K562 (cell line): ENCODE measurements around the gene IPO13. TPM values are rescaled to one million over a fixed set of nuclear protein-coding genes. Genes with fewer than 3 reads are reported as not detected.

Experiments used
- ADNP ChIP-seq: fragments of 200-800 bp; sonication (Bioruptor generic); IDR thresholded peaks from 2 replicates; pipeline ENCODE4 v1.6.1; 2016; ENCODE audit warnings: missing genetic modification characterization, missing compliant biosample characterization
- BACH1 ChIP-seq: fragments of 200-800 bp; sonication (Bioruptor generic); IDR thresholded peaks from 2 replicates; pipeline ENCODE4 v1.6.1; 2016; ENCODE audit warnings: missing genetic modification characterization, missing compliant biosample characterization
- EP300 ChIP-seq: IDR thresholded peaks from 2 replicates; pipeline ENCODE4 v1.6.1; 2012; ENCODE audit warnings: low read length, improper control_type of control experiment
- GABPB2 ChIP-seq: fragments of 250-450 bp; sonication (Bioruptor Pico); conservative IDR thresholded peaks from 2 replicates; pipeline ENCODE4 v1.5.1; 2021; ENCODE audit warnings: mild to moderate bottlenecking
- HCFC1 ChIP-seq: IDR thresholded peaks from 2 replicates; pipeline ENCODE4 v1.6.1; 2012; ENCODE audit warnings: low read depth, low read length, improper control_type of control experiment
- MECOM ChIP-seq: fragments of 250-450 bp; sonication (Bioruptor Pico); IDR thresholded peaks from 2 replicates; pipeline ENCODE4 v1.8.0; 2022; ENCODE audit warnings: inconsistent platforms
- MTA3 ChIP-seq: fragments of 450-650 bp; formaldehyde crosslinking; IDR thresholded peaks from 2 replicates; pipeline ENCODE4 v1.6.1; 2017; ENCODE audit warnings: mild to moderate bottlenecking, borderline replicate concordance
- MYNN ChIP-seq, 2 experiments: sonication (generic); formaldehyde crosslinking in 1 of 2; IDR thresholded peaks; 2 replicates each; pipeline versions ENCODE4 v1.5.0 to v1.6.1; 2016 to 2020; ENCODE audit warnings: antibody characterized with exemption in 1 of 2, missing genetic modification reagents in 1 of 2
- NCOR1 ChIP-seq: fragments of 450-650 bp; IDR thresholded peaks from 2 replicates; pipeline ENCODE4 v1.6.1; 2016; ENCODE audit warnings: mild to moderate bottlenecking, moderate library complexity
- PHF8 ChIP-seq: fragments of 200-600 bp; sonication (generic); IDR thresholded peaks from 2 replicates; pipeline ENCODE4 v1.6.1; 2012; ENCODE audit warnings: mixed run types, mild to moderate bottlenecking, inconsistent platforms, low read length, moderate library complexity, borderline replicate concordance
- PTRF ChIP-seq: fragments of 450-650 bp; IDR thresholded peaks from 2 replicates; pipeline ENCODE4 v1.6.1; 2016; ENCODE audit warnings: mild to moderate bottlenecking, missing genetic modification characterization, missing compliant biosample characterization
- RNF219 ChIP-seq: fragments of 250-450 bp; sonication (Bioruptor Pico); IDR thresholded peaks from 2 replicates; pipeline ENCODE4 v1.5.0; 2022; ENCODE audit warnings: mild to moderate bottlenecking
- TAF1 ChIP-seq: IDR thresholded peaks from 2 replicates; pipeline ENCODE4 v1.6.1; 2011; ENCODE audit warnings: mild to moderate bottlenecking, low read length, moderate library complexity; ENCODE audit not compliant: insufficient read depth, control insufficient read depth, severe bottlenecking; ENCODE audit errors: extremely low read depth
- TAF9B ChIP-seq: fragments of 450-650 bp; IDR thresholded peaks from 2 replicates; pipeline ENCODE4 v1.6.1; 2018; ENCODE audit warnings: mild to moderate bottlenecking; ENCODE audit not compliant: partially characterized antibody
- ZBTB7A ChIP-seq: IDR thresholded peaks from 2 replicates; pipeline ENCODE4 v1.6.1; 2011; ENCODE audit warnings: low read depth, mild to moderate bottlenecking, low read length, moderate library complexity, borderline replicate concordance; ENCODE audit not compliant: control insufficient read depth
- ZFP1 ChIP-seq: fragments of 450-650 bp; formaldehyde crosslinking; IDR thresholded peaks from 2 replicates; pipeline ENCODE4 v1.4.0; 2020; ENCODE audit warnings: mild to moderate bottlenecking, mixed read lengths
- ZNF263 ChIP-seq: sonication (generic); formaldehyde crosslinking; IDR thresholded peaks from 2 replicates; pipeline ENCODE4 v1.8.0; 2022; ENCODE audit warnings: mild to moderate bottlenecking, missing genetic modification reagents, borderline replicate concordance
- ZNF740 ChIP-seq, 3 experiments: fragments of 200-800 bp in 1 of 3; sonication (Bioruptor generic) in 1 of 3; sonication (generic) in 1 of 3; formaldehyde crosslinking in 1 of 3; IDR thresholded peaks; 2 replicates each; pipeline versions ENCODE4 v1.6.1 to v1.8.0; 2016 to 2022; ENCODE audit warnings: mild to moderate bottlenecking in 2 of 3, missing compliant biosample characterization in 2 of 3, missing genetic modification characterization in 2 of 3, missing genetic modification reagents in 1 of 3
- ZSCAN32 ChIP-seq: fragments of 450-650 bp; formaldehyde crosslinking; IDR thresholded peaks from 2 replicates; pipeline ENCODE4 v1.4.0; 2020; ENCODE audit warnings: mild to moderate bottlenecking, moderate library complexity
- polyA plus RNA-seq, 8 experiments: library from polyadenylated mRNA; depleted of rRNA in 4 of 8; stranded (reverse) in 5 of 8; unstranded in 3 of 8; fragments of >200 nt; fragmentation: Nextera tagmentation in 2 of 8; fragmentation: Illumina TruSeq in 1 of 8; extraction: Ambion mirVana in 2 of 8; extraction: Trizol in 1 of 8; gene quantifications; 2 replicates each; pipeline versions ENCODE4 v1.2.1 to v1.2.3, GENCODE V29; 2011 to 2014; ENCODE audit warnings: inconsistent platforms in 1 of 8, missing spikeins in 1 of 8
- total RNA-seq, 7 experiments: library from RNA; depleted of rRNA in 6 of 7; stranded (reverse); fragments of >200 nt in 6 of 7; fragmentation: Illumina TruSeq in 2 of 7; extraction: Trizol in 2 of 7; gene quantifications; 2 replicates each; pipeline versions ENCODE4 v1.2.1 to v1.2.3, GENCODE V29; 2011 to 2021; ENCODE audit warnings: low replicate concordance in 1 of 7
- TF ChIP-seq, protein P1 (sequence below), 3 experiments: IDR thresholded peaks in 2 of 3; conservative IDR thresholded peaks in 1 of 3; 2 replicates each; pipeline ENCODE4 v1.5.1; 2011 to 2012; ENCODE audit warnings: low read length in 3 of 3, mild to moderate bottlenecking in 3 of 3, control low read depth in 2 of 3, improper control_type of control experiment in 1 of 3, inconsistent platforms in 1 of 3, low read depth in 1 of 3, mixed read lengths in 1 of 3, moderate library complexity in 1 of 3; ENCODE audit not compliant: insufficient read depth in 2 of 3

The IPO13 gene
- total and polyA plus RNA-seq, 9 of the 15 experiments (the other 6 are each of a cell fraction or from before 2014, with no cell fraction given): 7.0 to 30.8 (median 16.2) TPM

DNA sequence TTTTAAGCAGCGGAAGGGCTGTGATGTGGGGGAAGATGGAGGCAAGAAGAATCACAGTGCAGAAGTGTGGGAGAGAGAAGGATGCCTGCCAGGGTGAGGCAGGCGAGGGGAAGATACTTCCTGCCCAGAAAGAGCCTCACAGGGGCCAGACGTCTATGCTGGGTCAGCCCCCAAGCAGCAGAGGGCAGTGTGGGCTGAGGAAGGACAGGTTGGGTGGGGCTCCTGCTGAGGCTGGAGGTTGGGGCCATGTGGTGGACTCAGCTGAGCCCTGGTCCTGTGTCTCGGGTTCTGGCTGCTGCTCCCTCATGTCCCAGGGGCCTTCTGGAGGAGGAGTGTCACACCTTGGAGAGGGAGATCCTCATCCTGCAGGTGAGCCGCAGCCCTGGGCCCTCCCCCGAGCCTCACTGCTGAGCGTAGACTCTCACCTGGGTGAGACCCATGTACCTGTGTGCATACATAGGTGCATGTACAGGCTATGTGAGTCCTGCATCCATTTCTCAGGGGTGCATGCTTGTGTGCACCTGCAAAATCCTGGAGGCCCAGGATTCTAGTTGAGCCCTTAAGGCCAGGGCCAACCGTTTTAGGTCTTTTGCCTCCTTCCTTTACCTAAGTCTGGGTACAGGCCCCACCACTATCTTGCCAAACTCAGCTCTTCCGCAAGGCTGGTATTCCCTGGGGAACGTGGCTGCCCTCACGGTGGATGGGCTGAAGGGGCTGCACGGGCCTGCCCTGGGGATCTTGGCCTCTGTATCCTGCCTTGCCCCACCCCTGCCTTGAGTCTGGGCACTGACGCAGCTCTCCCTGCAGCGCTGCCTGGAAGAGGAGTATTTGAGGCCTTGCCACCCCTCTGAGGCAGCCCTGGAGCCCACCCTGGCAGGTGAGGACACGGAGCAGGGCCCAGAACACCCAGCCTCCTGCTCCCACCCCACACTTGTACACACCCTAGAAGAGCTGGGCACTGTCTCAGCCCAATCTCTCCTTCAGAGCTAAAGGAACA is 48.3 kb downstream of the IPO13 start (continued):
- TF ChIP-seq ZNF740 (CRISPR knock-in tag; IDR thresholded peaks at IDR 0.05): peak; percentile 62; the same call in 1 of the 2 replicates
- TF ChIP-seq ZNF740 (tag; IDR thresholded peaks at IDR 0.05): no peak
- TF ChIP-seq ZBTB7A: no peak
- TF ChIP-seq BACH1 (tag): no peak
- no peak; the same call in 1 of the 2 replicates for TF ChIP-seq GABPB2
- no peak for TF ChIP-seq NCOR1
- no peak for TF ChIP-seq ZFP1 (CRISPR knock-in tag)
- no peak for TF ChIP-seq ZSCAN32
- TF ChIP-seq MTA3: no peak
- TF ChIP-seq TAF1: no peak
- TF ChIP-seq EP300: no peak
- TF ChIP-seq HCFC1: peak; percentile 29; the same call in 1 of the 2 replicates
- TF ChIP-seq TAF9B: no peak
- TF ChIP-seq RNF219 (CRISPR knock-in tag): no peak
- no peak for TF ChIP-seq MYNN (IDR thresholded peaks at IDR 0.05)
- TF ChIP-seq MYNN (CRISPR knock-in tag; IDR thresholded peaks at IDR 0.05): no peak
- TF ChIP-seq MECOM (CRISPR knock-in tag): no peak
- no peak for TF ChIP-seq ADNP (tag)
- TF ChIP-seq ZNF263 (CRISPR knock-in tag): no peak; the same call in 1 of the 2 replicates
- TF ChIP-seq PHF8: no peak
- TF ChIP-seq, protein P1, sequence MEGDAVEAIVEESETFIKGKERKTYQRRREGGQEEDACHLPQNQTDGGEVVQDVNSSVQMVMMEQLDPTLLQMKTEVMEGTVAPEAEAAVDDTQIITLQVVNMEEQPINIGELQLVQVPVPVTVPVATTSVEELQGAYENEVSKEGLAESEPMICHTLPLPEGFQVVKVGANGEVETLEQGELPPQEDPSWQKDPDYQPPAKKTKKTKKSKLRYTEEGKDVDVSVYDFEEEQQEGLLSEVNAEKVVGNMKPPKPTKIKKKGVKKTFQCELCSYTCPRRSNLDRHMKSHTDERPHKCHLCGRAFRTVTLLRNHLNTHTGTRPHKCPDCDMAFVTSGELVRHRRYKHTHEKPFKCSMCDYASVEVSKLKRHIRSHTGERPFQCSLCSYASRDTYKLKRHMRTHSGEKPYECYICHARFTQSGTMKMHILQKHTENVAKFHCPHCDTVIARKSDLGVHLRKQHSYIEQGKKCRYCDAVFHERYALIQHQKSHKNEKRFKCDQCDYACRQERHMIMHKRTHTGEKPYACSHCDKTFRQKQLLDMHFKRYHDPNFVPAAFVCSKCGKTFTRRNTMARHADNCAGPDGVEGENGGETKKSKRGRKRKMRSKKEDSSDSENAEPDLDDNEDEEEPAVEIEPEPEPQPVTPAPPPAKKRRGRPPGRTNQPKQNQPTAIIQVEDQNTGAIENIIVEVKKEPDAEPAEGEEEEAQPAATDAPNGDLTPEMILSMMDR (IDR thresholded peaks at IDR 0.05 in 2 of 3, conservative IDR thresholded peaks at IDR 0.05 in 1 of 3; ENCODE audit: insufficient read depth in 2 of 3, low read depth in 1 of 3, low read length in 3 of 3): peak; percentile 88 to 94 (median 92)
- no peak for TF ChIP-seq PTRF (tag)
